Neuronal stem cell (in vitro differentiated cells): ENCODE measurements around the gene GDPD5.

Source experiments
- DNase-seq: peaks from one replicate; pipeline ENCODE4 v3.0.0-alpha.2; 2013; ENCODE audit warnings: low spot score
- H2AFZ ChIP-seq: one replicate; pipeline ENCODE4 v1.6.1; 2013; ENCODE audit warnings: mild to moderate bottlenecking, low read length, inconsistent platforms
- H2AK5ac ChIP-seq: 2 replicates; pipeline ENCODE4 v1.6.1; 2013; ENCODE audit warnings: low read depth, mild to moderate bottlenecking, inconsistent platforms, low read length, moderate library complexity, mixed read lengths
- H2BK120ac ChIP-seq: 2 replicates; pipeline ENCODE4 v1.6.1; 2013; ENCODE audit warnings: low read depth, mild to moderate bottlenecking, inconsistent platforms, low read length, moderate library complexity, mixed read lengths
- H2BK12ac ChIP-seq: one replicate; pipeline ENCODE4 v1.6.1; 2013; ENCODE audit warnings: low read length, inconsistent platforms
- H2BK15ac ChIP-seq: 2 replicates; pipeline ENCODE4 v1.6.1; 2013; ENCODE audit warnings: mild to moderate bottlenecking, low read length, inconsistent platforms, mixed read lengths
- H2BK5ac ChIP-seq: one replicate; pipeline ENCODE4 v1.6.1; 2013; ENCODE audit warnings: inconsistent platforms, mild to moderate bottlenecking, low read length, moderate library complexity
- H3K14ac ChIP-seq: one replicate; pipeline ENCODE4 v1.6.1; 2013; ENCODE audit warnings: low read length, inconsistent platforms
- H3K18ac ChIP-seq: 2 replicates; pipeline ENCODE4 v1.6.1; 2013; ENCODE audit warnings: low read length, inconsistent platforms
- H3K23ac ChIP-seq: 2 replicates; pipeline ENCODE4 v1.6.1; 2013; ENCODE audit warnings: low read depth, mild to moderate bottlenecking, mixed read lengths, low read length, inconsistent platforms; ENCODE audit not compliant: poor library complexity
- H3K27ac ChIP-seq: replicated peaks from 3 replicates; pipeline ENCODE4 v1.5.1; 2013; ENCODE audit warnings: low read length, inconsistent platforms
- H3K27me3 ChIP-seq, 3 experiments: 2 replicates each; pipeline ENCODE4 v1.6.1; 2013; ENCODE audit warnings: low read length in 3 of 3, mild to moderate bottlenecking in 2 of 3, inconsistent platforms in 1 of 3, low read depth in 1 of 3, mixed read lengths in 1 of 3, moderate library complexity in 1 of 3; ENCODE audit not compliant: control insufficient read depth in 3 of 3, insufficient read depth in 3 of 3
- H3K36me3 ChIP-seq, 2 donors: replicated peaks in 1 of 2; 2 replicates each; pipeline ENCODE4 v1.6.1; 2013; ENCODE audit warnings: low read length in 2 of 2; ENCODE audit not compliant: control insufficient read depth in 2 of 2, insufficient read depth in 2 of 2
- H3K4ac ChIP-seq: 2 replicates; pipeline ENCODE4 v1.6.1; 2013; ENCODE audit warnings: inconsistent platforms, mild to moderate bottlenecking, low read length, moderate library complexity
- H3K4me1 ChIP-seq, 2 donors: 1 replicate in 1 of 2; 2 replicates in 1 of 2; pipeline ENCODE4 v1.6.1; 2013; ENCODE audit warnings: low read length in 2 of 2, low read depth in 1 of 2; ENCODE audit not compliant: control insufficient read depth in 2 of 2, insufficient read depth in 1 of 2
- H3K4me2 ChIP-seq: one replicate; pipeline ENCODE4 v1.6.1; 2013; ENCODE audit warnings: mild to moderate bottlenecking, low read length, inconsistent platforms; ENCODE audit not compliant: insufficient read depth, poor library complexity, severe bottlenecking
- H3K4me3 ChIP-seq, 2 donors: 2 replicates each; pipeline ENCODE4 v1.5.1; 2013; ENCODE audit warnings: low read length in 2 of 2, mild to moderate bottlenecking in 2 of 2, inconsistent platforms in 1 of 2, moderate library complexity in 1 of 2
- H3K79me1 ChIP-seq: one replicate; pipeline ENCODE4 v1.6.1; 2013; ENCODE audit warnings: low read depth, mild to moderate bottlenecking, inconsistent platforms, low read length, moderate library complexity
- H3K9ac ChIP-seq: one replicate; pipeline ENCODE4 v1.6.1; 2013; ENCODE audit warnings: mild to moderate bottlenecking, low read depth, low read length, inconsistent platforms; ENCODE audit not compliant: poor library complexity
- H3K9me3 ChIP-seq, 2 donors: replicated peaks in 1 of 2; 2 replicates each; pipeline versions ENCODE3 to v1.6.1; 2013; ENCODE audit warnings: low read length in 2 of 2, mild to moderate bottlenecking in 2 of 2, inconsistent platforms in 1 of 2, low read depth in 1 of 2, mixed read lengths in 1 of 2, moderate library complexity in 1 of 2; ENCODE audit not compliant: control insufficient read depth in 2 of 2, insufficient read depth in 1 of 2
- H4K8ac ChIP-seq: one replicate; pipeline ENCODE4 v1.6.1; 2013; ENCODE audit warnings: low read depth, mild to moderate bottlenecking, inconsistent platforms, low read length, moderate library complexity
- H4K91ac ChIP-seq: one replicate; pipeline ENCODE4 v1.6.1; 2013; ENCODE audit warnings: low read length, low read depth, mild to moderate bottlenecking, inconsistent platforms; ENCODE audit not compliant: poor library complexity
- WGBS, 2 donors: extraction: QIAGEN DNeasy Blood & Tissue Kit; methylation state at CpG; one replicate each; pipeline ENCODE4 v1.1.7; 2013; ENCODE audit warnings: missing lambda C conversion rate in 2 of 2, mixed read lengths in 1 of 2; ENCODE audit not compliant: insufficient read length in 2 of 2, insufficient replicate concordance in 1 of 2; ENCODE audit errors: extremely low coverage in 2 of 2; 5-methylcytosine and 5-hydroxymethylcytosine counted together

The GDPD5 gene

DNA sequence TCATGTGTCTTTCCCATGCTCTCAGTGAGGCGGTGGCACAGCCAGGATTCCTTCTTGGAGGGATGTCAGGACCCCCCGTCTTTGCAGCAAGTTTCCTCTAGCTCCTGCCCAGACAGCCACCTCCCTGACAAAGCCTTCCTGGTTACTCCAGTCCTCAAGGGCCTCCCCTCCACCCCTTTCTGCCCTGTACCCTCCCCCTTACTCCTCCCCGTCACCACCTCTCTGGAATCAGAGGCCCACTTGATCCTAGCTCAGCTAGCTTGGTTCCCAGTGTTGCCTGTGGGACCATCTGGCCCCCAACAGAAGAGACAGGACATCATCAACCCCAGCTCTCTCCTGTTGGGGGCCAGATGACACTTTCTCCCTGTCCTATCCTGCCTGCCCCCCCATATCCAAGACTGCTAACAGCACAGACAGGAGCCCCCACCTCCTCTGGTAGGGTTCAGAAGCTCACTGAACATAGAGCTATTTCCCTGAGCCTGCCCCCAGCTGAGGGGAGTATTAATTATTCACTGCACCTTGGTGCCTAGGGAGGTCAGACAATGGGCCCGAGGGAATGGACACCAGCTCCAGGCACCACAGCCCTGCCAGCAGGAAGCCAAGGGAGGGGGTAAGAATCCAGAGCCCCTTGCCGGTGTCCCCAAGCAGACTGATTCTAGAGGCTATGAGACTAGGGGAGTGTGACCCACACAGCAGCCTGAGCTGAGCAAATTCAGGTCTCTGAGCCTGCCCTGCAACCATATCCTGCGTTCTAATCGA, 3.3 kb downstream of the GDPD5 start:
- Histone ChIP-seq H2AFZ (no peak overlapping the region), H2BK120ac (peak overlapping the region; percentile 11), H3K4ac (no peak overlapping the region), H4K91ac (no peak overlapping the region), H3K79me1 (no peaks in the 10 kb centered on the region), H2BK5ac (peak overlapping the region; percentile 39), H3K9ac (no peak overlapping the region), H2AK5ac (peak overlapping the region; percentile 61), H3K23ac (no peak overlapping the region), H3K4me2 (no peak overlapping the region), H3K9me3 (no peaks in the 10 kb centered on the region), H2BK15ac (peak overlapping the region; percentile 4), H4K8ac (no peak overlapping the region), H3K27me3 (peaks cover 0 to 66% (median 2%) of the 10 kb centered on the region in 3 experiments), H2BK12ac (peak overlapping the region; percentile 58), H3K36me3 (no peaks in the 10 kb centered on the region), H3K18ac (peak overlapping the region; percentile 44), H3K4me1 (peaks cover 9 to 32% of the 10 kb centered on the region in 2 donors), H3K27ac (no peak overlapping the region), H3K14ac (peak overlapping the region; percentile 25), H3K4me3 (no peak overlapping the region)
- no CpG with 5 or more reads among the region's 7 CpGs for WGBS, 2 donors
- no peak for DNase-seq

DNA sequence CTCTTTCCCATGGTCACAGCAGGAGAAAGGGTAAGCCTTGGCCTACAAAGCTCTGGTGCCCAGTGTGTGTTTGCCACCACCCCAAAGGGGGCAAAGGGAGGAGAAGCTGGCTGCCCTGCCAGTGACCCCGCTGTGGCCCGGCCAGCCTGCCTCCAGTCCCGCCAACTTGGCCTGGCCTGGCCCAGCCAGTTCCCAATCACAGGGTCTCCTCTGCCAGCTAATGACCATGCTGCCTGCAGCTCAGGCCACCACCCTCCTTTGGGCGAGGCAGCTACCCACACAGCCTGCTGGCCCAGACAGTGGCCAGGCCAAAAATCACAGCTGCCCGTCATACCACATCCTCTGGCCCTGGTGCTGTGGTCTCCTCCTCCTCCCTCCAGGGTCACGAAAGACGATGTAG, 5.1 kb downstream of the GDPD5 start:
- H2BK12ac ChIP-seq = no peak overlapping the region
- no peak overlapping the region for H2AFZ ChIP-seq
- DNase-seq = no peak
- no peaks in the 10 kb centered on the region for H3K79me1 ChIP-seq
- peaks cover 0 to 67% (median 2%) of the 10 kb centered on the region in 3 experiments for H3K27me3 ChIP-seq
- peak overlapping the region; percentile 51 for H2AK5ac ChIP-seq
- no CpG with 5 or more reads among the region's 7 CpGs for WGBS, 2 donors
- H4K91ac ChIP-seq = no peak overlapping the region
- no peak overlapping the region for H3K4ac ChIP-seq
- peak overlapping the region; percentile 31 for H3K14ac ChIP-seq
- no peak overlapping the region for H3K4me2 ChIP-seq
- no peak overlapping the region for H2BK120ac ChIP-seq
- H3K4me1 ChIP-seq = peaks cover 6 to 32% of the 10 kb centered on the region in 2 donors
- H4K8ac ChIP-seq = no peak overlapping the region
- no peaks in the 10 kb centered on the region for H3K36me3 ChIP-seq
- no peak overlapping the region for H2BK5ac ChIP-seq
- H3K4me3 ChIP-seq = no peak overlapping the region
- no peak overlapping the region for H3K9ac ChIP-seq
- H3K27ac ChIP-seq = no peak overlapping the region
- H3K18ac ChIP-seq = no peak overlapping the region
- no peak overlapping the region for H2BK15ac ChIP-seq
- no peak overlapping the region for H3K23ac ChIP-seq
- H3K9me3 ChIP-seq = peaks cover 5 to 6% of the 10 kb centered on the region in 2 donors

DNA sequence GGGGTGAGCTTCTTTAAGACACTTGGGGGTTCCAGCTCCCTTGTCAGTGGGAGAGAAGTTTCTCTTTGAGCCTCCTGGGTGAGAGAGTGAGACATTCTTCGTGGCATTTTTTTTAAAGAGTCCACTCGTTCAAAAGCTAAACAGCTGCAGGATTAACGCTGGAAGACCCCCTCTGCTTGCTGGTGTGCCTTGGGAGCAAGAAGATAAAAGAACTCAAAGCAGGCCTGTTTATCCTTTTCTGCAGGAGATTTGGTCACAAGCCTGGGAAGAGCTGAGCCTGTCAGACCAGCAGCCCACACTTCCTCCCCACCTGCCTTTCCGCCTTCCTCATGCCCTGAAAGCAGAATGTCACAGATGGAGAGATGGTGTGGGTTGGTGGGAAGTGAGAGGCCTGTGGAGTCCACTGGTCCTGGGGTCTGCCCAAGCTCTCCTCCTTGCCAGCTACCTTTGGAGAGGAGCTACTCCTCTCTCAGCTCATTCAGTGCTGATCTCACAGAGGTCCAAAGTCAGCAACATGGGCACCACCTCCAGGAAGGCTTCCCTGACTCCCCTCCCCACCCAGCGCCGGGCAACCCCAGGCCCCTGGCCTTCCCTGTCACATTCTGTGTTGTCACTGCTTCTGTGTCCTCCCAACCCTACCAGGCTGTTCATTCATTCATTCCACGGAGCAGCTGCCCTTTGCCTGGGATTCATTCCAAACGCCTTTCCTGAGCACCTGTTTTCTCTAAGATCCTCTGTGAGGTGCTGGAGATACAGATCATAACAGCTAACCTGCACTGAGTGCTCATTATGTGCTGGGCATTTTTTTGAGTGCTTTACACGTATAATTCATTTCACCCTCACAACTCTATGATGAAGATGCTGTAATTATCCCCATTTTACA, 6.7 kb downstream of the GDPD5 start:
- H3K18ac ChIP-seq = peak overlapping the region; percentile 3
- H2AFZ ChIP-seq = no peak overlapping the region
- H4K91ac ChIP-seq = no peak overlapping the region
- H3K4me2 ChIP-seq = no peak overlapping the region
- H2BK15ac ChIP-seq = no peak overlapping the region
- H3K23ac ChIP-seq = no peak overlapping the region
- H2BK5ac ChIP-seq = peak overlapping the region; percentile 47
- H3K27me3 ChIP-seq = peaks cover 0 to 57% (median 0%) of the 10 kb centered on the region in 3 experiments
- no peak overlapping the region for H2AK5ac ChIP-seq
- WGBS, 2 donors = no CpG with 5 or more reads among the region's 9 CpGs
- H2BK12ac ChIP-seq = no peak overlapping the region
- H3K4me3 ChIP-seq = no peak overlapping the region
- peaks cover 5 to 6% of the 10 kb centered on the region in 2 donors for H3K9me3 ChIP-seq
- no peak overlapping the region for H2BK120ac ChIP-seq
- H3K27ac ChIP-seq = peak overlapping the region; percentile 79
- H3K14ac ChIP-seq = no peak overlapping the region
- H3K4me1 ChIP-seq = peaks cover 6 to 26% of the 10 kb centered on the region in 2 donors
- H4K8ac ChIP-seq = no peak overlapping the region
- peak; percentile 29 for DNase-seq
- H3K36me3 ChIP-seq = no peaks in the 10 kb centered on the region
- no peak overlapping the region for H3K9ac ChIP-seq
- H3K4ac ChIP-seq = no peak overlapping the region
- no peaks in the 10 kb centered on the region for H3K79me1 ChIP-seq

GRCh38 chr11:75518204-75518549, 7.6 kb downstream of the GDPD5 start:
- Histone ChIP-seq H3K4me3 (no peak overlapping the region), H3K18ac (peak overlapping the region; percentile 61), H3K27me3 (peaks cover 0 to 55% (median 0%) of the 10 kb centered on the region in 3 experiments), H3K79me1 (no peaks in the 10 kb centered on the region), H3K9me3 (peaks cover 5 to 6% of the 10 kb centered on the region in 2 donors), H2BK5ac (peak overlapping the region; percentile 47), H3K4me2 (no peak overlapping the region), H3K23ac (no peak overlapping the region), H3K27ac (peak overlapping the region; percentile 79), H2BK120ac (no peak overlapping the region), H3K36me3 (no peaks in the 10 kb centered on the region), H3K9ac (no peak overlapping the region), H2AK5ac (peak overlapping the region; percentile 57), H2BK12ac (no peak overlapping the region), H4K8ac (no peak overlapping the region), H2BK15ac (no peak overlapping the region), H2AFZ (no peak overlapping the region), H4K91ac (no peak overlapping the region), H3K4ac (no peak overlapping the region), H3K14ac (no peak overlapping the region), H3K4me1 (peaks cover 6 to 26% of the 10 kb centered on the region in 2 donors)
- no CpG with 5 or more reads among the region's 3 CpGs for WGBS, 2 donors
- no peak for DNase-seq
